Neural progenitor cell (in vitro differentiated cells): ENCODE data around the gene FGF16. TPM values are rescaled to one million over a fixed set of nuclear protein-coding genes. Genes with fewer than 3 reads are reported as not detected.

Source experiments
- DNase-seq: peaks from one replicate; pipeline ENCODE4 v3.0.0-alpha.2; 2016; ENCODE audit warnings: low spot score
- H2AFZ ChIP-seq: fragments of 200-600 bp; sonication (generic); replicated peaks from 2 replicates; pipeline ENCODE4 v1.6.1; 2016; ENCODE audit warnings: antibody characterized with exemption
- H3F3A ChIP-seq: fragments of 200-600 bp; sonication (generic); 2 replicates; pipeline ENCODE4 v1.6.1; 2016; ENCODE audit warnings: antibody characterized with exemption, low read depth
- H3K27ac ChIP-seq: fragments of 200-600 bp; sonication (generic); 2 replicates; pipeline ENCODE4 v1.5.1; 2016; ENCODE audit warnings: mild to moderate bottlenecking
- H3K27me3 ChIP-seq: fragments of 200-600 bp; sonication (generic); 2 replicates; pipeline ENCODE4 v1.6.1; 2016; ENCODE audit warnings: mild to moderate bottlenecking, moderate library complexity
- H3K36me3 ChIP-seq: fragments of 200-600 bp; sonication (generic); 2 replicates; pipeline ENCODE4 v1.5.1; 2016
- H3K4me1 ChIP-seq: fragments of 200-600 bp; sonication (generic); 2 replicates; pipeline ENCODE4 v1.6.1; 2016; ENCODE audit warnings: mixed run types
- H3K4me2 ChIP-seq: fragments of 200-600 bp; sonication (generic); 2 replicates; pipeline ENCODE4 v1.6.1; 2016
- H3K4me3 ChIP-seq: fragments of 200-600 bp; sonication (generic); 2 replicates; pipeline ENCODE4 v1.5.1; 2016
- H3K79me2 ChIP-seq: fragments of 200-600 bp; sonication (generic); 2 replicates; pipeline ENCODE4 v1.6.1; 2016; ENCODE audit warnings: low read depth
- H3K9ac ChIP-seq: fragments of 200-600 bp; sonication (generic); 2 replicates; pipeline ENCODE4 v1.6.1; 2016
- H3K9me3 ChIP-seq: fragments of 200-600 bp; sonication (generic); 2 replicates; pipeline ENCODE4 v1.5.1; 2016; ENCODE audit warnings: low read depth
- H4K20me1 ChIP-seq: fragments of 200-600 bp; sonication (generic); 2 replicates; pipeline ENCODE4 v1.6.1; 2016; ENCODE audit warnings: low read depth
- H3K27ac Mint-ChIP-seq: 3 replicates; pipeline ENCODE4 v1.8.0; 2021; ENCODE audit warnings: mixed read lengths
- H3K27me3 Mint-ChIP-seq: 2 replicates; pipeline ENCODE4 v1.8.0; 2022; ENCODE audit warnings: low read depth, mild to moderate bottlenecking, inconsistent platforms, moderate library complexity, mixed read lengths; ENCODE audit not compliant: insufficient read depth
- H3K36me3 Mint-ChIP-seq: 3 replicates; pipeline ENCODE4 v1.8.0; 2021; ENCODE audit warnings: mixed read lengths
- H3K4me1 Mint-ChIP-seq: 3 replicates; pipeline ENCODE4 v1.8.0; 2021; ENCODE audit warnings: mixed read lengths
- H3K4me3 Mint-ChIP-seq: 3 replicates; pipeline ENCODE4 v1.8.0; 2021; ENCODE audit warnings: mild to moderate bottlenecking, moderate library complexity, mixed read lengths
- H3K9me3 Mint-ChIP-seq: 3 replicates; pipeline ENCODE4 v1.8.0; 2020; ENCODE audit warnings: mixed read lengths
- EZH2 ChIP-seq: fragments of 200-600 bp; sonication (generic); IDR thresholded peaks from 2 replicates; pipeline ENCODE4 v1.6.1; 2017; ENCODE audit warnings: antibody characterized with exemption, mild to moderate bottlenecking, moderate library complexity
- EZH2phosphoT487 ChIP-seq: fragments of 200-600 bp; sonication (generic); IDR thresholded peaks from 2 replicates; pipeline ENCODE4 v1.6.1; 2017; ENCODE audit warnings: antibody characterized with exemption
- total RNA-seq: library from RNA; depleted of rRNA; stranded (reverse); fragments of >200 nt; gene quantifications from 2 replicates; pipeline ENCODE4 v1.2.3, GENCODE V29; 2015; ENCODE audit warnings: low replicate concordance
- TF ChIP-seq, protein P1 (sequence below): fragments of 200-600 bp; sonication (generic); IDR thresholded peaks from 2 replicates; pipeline ENCODE4 v1.5.1; 2017; ENCODE audit warnings: antibody characterized with exemption, mild to moderate bottlenecking

FGF16 gene
- total RNA-seq, 1 donor from 2014 or later, result not detected

DNA sequence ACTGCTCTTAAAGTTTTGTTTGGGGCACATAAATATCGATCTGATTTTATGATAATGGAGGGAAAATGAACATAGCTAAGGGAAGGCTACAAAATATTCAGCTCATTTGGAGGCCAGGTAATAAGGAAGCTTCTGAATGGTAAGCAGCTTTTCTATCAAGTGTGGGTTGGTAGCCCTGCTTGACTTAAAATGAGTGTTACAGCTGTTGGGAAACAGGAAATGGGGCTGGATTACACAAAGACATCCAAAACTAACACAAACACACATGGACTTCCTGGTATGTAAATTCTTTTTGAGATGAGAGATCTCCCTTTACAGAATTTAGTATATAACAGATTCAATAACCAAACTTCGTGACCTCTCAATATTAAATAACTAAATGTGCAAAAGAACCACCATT is 58.0 kb downstream of the FGF16 start:
- Histone ChIP-seq H3K79me2 (no peaks in the 10 kb centered on the region), H3K9ac (no peak overlapping the region), H3K36me3 (no peaks in the 10 kb centered on the region), H2AFZ (no peak overlapping the region), H3F3A (no peaks in the 10 kb centered on the region), H3K4me2 (no peak overlapping the region), H3K4me3 (no peak overlapping the region), H3K4me1 (peaks cover 8% of the 10 kb centered on the region), H4K20me1 (no peaks in the 10 kb centered on the region), H3K9me3 (no peaks in the 10 kb centered on the region), H3K27ac (no peak overlapping the region), H3K27me3 (no peaks in the 10 kb centered on the region)
- no peak overlapping the region for H3K4me3 Mint-ChIP-seq
- peaks cover 2% of the 10 kb centered on the region for H3K27me3 Mint-ChIP-seq
- H3K36me3 Mint-ChIP-seq, result peaks cover 5% of the 10 kb centered on the region
- no peak for DNase-seq
- H3K4me1 Mint-ChIP-seq, result no peaks in the 10 kb centered on the region
- TF ChIP-seq EZH2 (no peak), EZH2phosphoT487 (no peak)
- TF ChIP-seq, protein P1, sequence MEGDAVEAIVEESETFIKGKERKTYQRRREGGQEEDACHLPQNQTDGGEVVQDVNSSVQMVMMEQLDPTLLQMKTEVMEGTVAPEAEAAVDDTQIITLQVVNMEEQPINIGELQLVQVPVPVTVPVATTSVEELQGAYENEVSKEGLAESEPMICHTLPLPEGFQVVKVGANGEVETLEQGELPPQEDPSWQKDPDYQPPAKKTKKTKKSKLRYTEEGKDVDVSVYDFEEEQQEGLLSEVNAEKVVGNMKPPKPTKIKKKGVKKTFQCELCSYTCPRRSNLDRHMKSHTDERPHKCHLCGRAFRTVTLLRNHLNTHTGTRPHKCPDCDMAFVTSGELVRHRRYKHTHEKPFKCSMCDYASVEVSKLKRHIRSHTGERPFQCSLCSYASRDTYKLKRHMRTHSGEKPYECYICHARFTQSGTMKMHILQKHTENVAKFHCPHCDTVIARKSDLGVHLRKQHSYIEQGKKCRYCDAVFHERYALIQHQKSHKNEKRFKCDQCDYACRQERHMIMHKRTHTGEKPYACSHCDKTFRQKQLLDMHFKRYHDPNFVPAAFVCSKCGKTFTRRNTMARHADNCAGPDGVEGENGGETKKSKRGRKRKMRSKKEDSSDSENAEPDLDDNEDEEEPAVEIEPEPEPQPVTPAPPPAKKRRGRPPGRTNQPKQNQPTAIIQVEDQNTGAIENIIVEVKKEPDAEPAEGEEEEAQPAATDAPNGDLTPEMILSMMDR, result no peak
- no peak overlapping the region for H3K27ac Mint-ChIP-seq
- no peaks in the 10 kb centered on the region for H3K9me3 Mint-ChIP-seq
